GM06990 (cell line): ENCODE data around the gene DENND5A.
A peak's percentile ranks its signal among the peaks of the same experiment; 100 is the strongest.

ENCODE experiments used
- DNase-seq: peaks from one replicate; pipeline ENCODE4 v3.0.0-alpha.2; 2011; ENCODE audit not compliant: insufficient read length; ENCODE audit errors: extremely low read depth
- H3K27me3 ChIP-seq: replicated peaks from 2 replicates; pipeline ENCODE4 v1.6.0; 2011; ENCODE audit warnings: low read length; ENCODE audit not compliant: control insufficient read depth, insufficient read depth
- H3K36me3 ChIP-seq: 2 replicates; pipeline ENCODE4 v1.5.1; 2011; ENCODE audit warnings: low read length; ENCODE audit not compliant: control insufficient read depth, insufficient read depth
- H3K4me3 ChIP-seq: replicated peaks from 2 replicates; pipeline ENCODE4 v1.5.1; 2011; ENCODE audit warnings: low read depth, mild to moderate bottlenecking, control low read depth, low read length
- TF ChIP-seq, protein P1 (sequence below): IDR thresholded peaks from 2 replicates; pipeline ENCODE4 v1.5.1; 2011; ENCODE audit warnings: low read length, control low read depth, mild to moderate bottlenecking, inconsistent platforms; ENCODE audit not compliant: insufficient read depth, poor library complexity, severe bottlenecking

DENND5A gene

DNA sequence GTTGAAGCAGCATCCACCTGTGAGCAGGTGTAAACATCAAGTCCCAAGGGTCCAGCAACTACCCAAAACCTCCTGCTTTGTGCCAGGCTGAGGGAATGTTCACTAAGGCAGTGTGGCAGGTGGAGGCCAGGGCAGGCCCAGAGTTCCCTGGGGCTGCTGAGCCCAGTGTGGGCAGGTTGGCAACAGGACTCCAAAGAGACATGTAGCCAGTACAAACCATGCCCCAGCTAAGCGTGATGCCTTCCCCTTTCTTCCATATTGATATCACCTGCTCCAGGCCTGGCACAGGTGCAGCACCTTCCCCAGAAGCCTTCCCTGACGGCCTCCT lies 143.7 kb downstream of the DENND5A start:
- TF ChIP-seq, protein P1, sequence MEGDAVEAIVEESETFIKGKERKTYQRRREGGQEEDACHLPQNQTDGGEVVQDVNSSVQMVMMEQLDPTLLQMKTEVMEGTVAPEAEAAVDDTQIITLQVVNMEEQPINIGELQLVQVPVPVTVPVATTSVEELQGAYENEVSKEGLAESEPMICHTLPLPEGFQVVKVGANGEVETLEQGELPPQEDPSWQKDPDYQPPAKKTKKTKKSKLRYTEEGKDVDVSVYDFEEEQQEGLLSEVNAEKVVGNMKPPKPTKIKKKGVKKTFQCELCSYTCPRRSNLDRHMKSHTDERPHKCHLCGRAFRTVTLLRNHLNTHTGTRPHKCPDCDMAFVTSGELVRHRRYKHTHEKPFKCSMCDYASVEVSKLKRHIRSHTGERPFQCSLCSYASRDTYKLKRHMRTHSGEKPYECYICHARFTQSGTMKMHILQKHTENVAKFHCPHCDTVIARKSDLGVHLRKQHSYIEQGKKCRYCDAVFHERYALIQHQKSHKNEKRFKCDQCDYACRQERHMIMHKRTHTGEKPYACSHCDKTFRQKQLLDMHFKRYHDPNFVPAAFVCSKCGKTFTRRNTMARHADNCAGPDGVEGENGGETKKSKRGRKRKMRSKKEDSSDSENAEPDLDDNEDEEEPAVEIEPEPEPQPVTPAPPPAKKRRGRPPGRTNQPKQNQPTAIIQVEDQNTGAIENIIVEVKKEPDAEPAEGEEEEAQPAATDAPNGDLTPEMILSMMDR, result no peak

DNA sequence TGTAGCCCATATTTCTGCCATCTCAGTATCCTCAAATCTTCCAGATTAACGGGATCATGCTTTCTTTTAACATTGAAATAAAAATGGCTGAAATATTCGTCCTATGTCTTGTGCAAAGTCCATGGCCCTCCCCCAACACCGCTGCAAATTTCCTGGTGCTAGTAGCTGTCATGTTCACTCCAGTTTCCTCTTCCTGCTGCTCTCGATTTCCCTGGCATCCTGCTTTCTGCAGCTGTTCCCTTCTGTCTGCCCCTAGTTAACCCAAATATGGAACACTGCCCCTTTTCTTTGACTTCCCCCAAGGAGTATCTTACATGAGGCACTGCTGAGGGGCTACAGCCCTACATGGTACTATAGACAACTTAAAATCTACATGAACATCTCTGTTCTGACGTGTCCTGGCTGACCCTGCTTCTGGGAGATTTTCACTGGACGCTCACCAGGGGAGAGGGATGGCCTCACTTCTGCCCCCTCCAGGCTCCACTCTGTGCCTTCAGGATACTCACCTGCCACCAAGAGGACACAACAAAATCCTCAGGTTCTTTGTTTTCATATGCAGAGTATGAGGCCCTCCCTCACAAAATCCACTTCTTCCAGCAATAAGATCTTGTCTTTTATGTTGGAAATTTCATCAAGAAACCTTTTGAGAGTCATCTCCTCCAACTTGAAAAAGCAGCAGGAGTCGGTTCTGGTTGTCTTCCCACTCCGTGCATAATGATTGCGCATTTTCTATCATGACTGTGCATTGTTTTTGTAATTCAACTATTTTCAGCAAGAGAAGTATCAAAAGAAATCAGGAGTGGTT lies 144.3 kb downstream of the DENND5A start:
- no peaks in the 10 kb centered on the region for H3K27me3 ChIP-seq
- H3K4me3 ChIP-seq, result no peak overlapping the region
- H3K36me3 ChIP-seq, result no peaks in the 10 kb centered on the region
- TF ChIP-seq, protein P1, result peak; percentile 37
- DNase-seq, result no peak

More for the DNA sequence above, 143.7 kb downstream of the DENND5A start:
- Histone ChIP-seq H3K4me3 (no peak overlapping the region), H3K27me3 (no peaks in the 10 kb centered on the region), H3K36me3 (no peaks in the 10 kb centered on the region)
- no peak for DNase-seq

DNA sequence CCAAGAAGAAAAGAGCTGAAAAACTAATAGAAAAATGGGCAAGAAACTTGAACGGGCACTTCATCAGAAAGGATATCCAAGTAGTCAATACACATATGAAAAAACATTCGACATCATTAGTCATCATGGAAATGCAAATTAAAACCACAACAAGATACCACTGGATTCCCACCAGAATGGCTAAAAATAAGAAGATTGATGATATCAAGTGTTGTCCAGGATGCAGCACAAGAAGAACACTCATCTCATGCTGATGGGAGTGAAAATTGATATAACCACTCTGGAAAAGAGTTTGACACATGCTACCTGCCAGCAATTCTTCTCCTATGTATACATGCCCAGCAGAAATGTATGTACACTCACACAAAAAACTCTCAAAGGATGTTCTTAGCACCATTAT lies 146.9 kb downstream of the DENND5A start:
- Histone ChIP-seq H3K4me3 (no peak overlapping the region), H3K36me3 (no peaks in the 10 kb centered on the region), H3K27me3 (no peaks in the 10 kb centered on the region)
- TF ChIP-seq, protein P1, result no peak
- DNase-seq, result no peak

DNA sequence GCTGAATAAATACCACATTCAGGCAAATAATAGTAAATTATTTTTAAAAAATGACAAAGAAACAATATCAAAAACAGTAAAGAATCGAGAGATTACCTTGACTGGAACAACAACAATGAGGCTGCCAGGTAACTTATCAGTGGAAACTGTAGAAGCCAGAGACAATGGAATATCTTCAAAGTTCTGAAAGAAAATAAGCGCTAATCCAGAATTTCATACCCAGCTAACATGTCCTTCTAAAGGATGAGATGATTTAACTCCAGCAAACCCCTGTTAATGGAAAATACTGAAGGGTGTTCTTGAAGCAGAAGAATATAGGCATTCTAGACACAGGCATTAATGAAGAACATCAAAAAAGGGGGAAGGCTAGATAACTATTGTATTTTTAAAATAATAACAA lies 153.1 kb downstream of the DENND5A start:
- Histone ChIP-seq H3K27me3 (no peaks in the 10 kb centered on the region), H3K36me3 (no peaks in the 10 kb centered on the region), H3K4me3 (no peak overlapping the region)
- TF ChIP-seq, protein P1, result no peak
- no peak for DNase-seq

DNA sequence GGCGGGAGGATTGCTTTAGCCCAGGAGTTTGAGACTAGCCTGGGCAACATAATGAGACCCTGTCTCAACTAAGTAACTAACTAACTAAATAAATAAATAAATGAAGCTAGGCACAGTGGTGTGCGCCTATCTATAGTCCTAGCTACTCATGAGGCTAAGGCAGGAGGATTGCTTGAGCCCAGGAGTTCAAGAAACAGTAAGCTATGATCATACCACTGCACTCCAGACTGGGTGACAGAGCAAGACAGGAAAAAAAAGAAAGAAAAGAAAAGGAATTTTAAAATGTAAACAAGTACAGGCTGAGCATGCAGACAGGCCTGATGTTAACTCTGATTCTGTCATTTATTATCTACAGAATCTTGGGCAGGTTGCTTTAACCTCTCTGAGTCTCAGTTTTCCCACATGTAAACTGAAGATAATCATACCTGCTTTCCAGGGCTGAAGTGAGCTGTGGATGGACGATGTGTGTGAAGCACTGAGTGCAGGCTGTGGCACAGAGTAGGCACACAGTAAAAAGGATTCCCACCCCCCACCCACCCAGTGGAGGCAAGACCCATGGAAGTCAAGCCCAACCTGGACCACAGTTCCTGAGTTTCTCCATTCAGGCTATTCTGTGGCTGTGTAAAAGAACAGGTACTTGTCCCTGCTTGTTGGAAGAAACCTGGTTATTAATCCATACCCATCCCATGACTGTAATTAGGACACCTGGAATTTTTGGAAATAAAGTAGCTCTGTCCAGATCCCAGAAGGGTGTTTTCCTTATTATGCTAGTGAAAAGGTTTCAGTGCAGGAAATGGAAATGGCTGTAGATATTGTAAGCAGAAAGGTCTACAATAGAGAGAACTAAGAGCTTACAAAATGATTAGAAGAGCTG lies 155.1 kb downstream of the DENND5A start:
- TF ChIP-seq, protein P1, result no peak
- H3K27me3 ChIP-seq, result no peaks in the 10 kb centered on the region; the same call in 1 of the 2 replicates
- no peaks in the 10 kb centered on the region for H3K36me3 ChIP-seq
- DNase-seq, result no peak
- no peak overlapping the region for H3K4me3 ChIP-seq
